GM23248 (cell line): ENCODE results near the gene CLSTN2. TPM values are rescaled to one million over a fixed set of nuclear protein-coding genes. Genes with fewer than 3 reads are reported as not detected.
A peak's percentile ranks its signal among the peaks of the same experiment; 100 is the strongest.

Experiments used
- DNase-seq: peaks from one replicate; pipeline ENCODE4 v3.0.0-alpha.2; 2015
- H2AFZ ChIP-seq: fragments of 200-600 bp; sonication (generic); 2 replicates; pipeline ENCODE4 v1.6.1; 2016; ENCODE audit warnings: antibody characterized with exemption
- H3F3A ChIP-seq: fragments of 200-600 bp; sonication (generic); 2 replicates; pipeline ENCODE4 v1.6.1; 2016; ENCODE audit warnings: mild to moderate bottlenecking, antibody characterized with exemption, mixed run types; ENCODE audit not compliant: insufficient read depth
- H3K27ac ChIP-seq: fragments of 200-600 bp; sonication (generic); 2 replicates; pipeline ENCODE4 v1.5.1; 2016; ENCODE audit warnings: mild to moderate bottlenecking
- H3K27me3 ChIP-seq: fragments of 200-600 bp; sonication (generic); replicated peaks from 2 replicates; pipeline ENCODE4 v1.6.1; 2016; ENCODE audit warnings: mild to moderate bottlenecking; ENCODE audit not compliant: insufficient read depth
- H3K36me3 ChIP-seq: fragments of 200-600 bp; sonication (generic); 2 replicates; pipeline ENCODE4 v1.6.1; 2016; ENCODE audit warnings: low read depth, mild to moderate bottlenecking
- H3K4me1 ChIP-seq: fragments of 200-600 bp; sonication (generic); 2 replicates; pipeline ENCODE4 v1.6.1; 2016; ENCODE audit warnings: mild to moderate bottlenecking; ENCODE audit not compliant: insufficient read depth
- H3K4me2 ChIP-seq: fragments of 200-600 bp; sonication (generic); one replicate; pipeline ENCODE4 v1.6.1; 2016; ENCODE audit warnings: mild to moderate bottlenecking; ENCODE audit not compliant: unreplicated experiment
- H3K4me3 ChIP-seq: fragments of 200-600 bp; sonication (generic); 2 replicates; pipeline ENCODE4 v1.5.1; 2016; ENCODE audit warnings: mild to moderate bottlenecking
- H3K79me2 ChIP-seq: fragments of 200-600 bp; sonication (generic); 2 replicates; pipeline ENCODE4 v1.6.1; 2016; ENCODE audit warnings: mild to moderate bottlenecking; ENCODE audit not compliant: insufficient read depth
- H3K9ac ChIP-seq: fragments of 200-600 bp; sonication (generic); 2 replicates; pipeline ENCODE4 v1.6.1; 2016; ENCODE audit warnings: mild to moderate bottlenecking
- H3K9me2 ChIP-seq: fragments of 200-600 bp; sonication (generic); 2 replicates; pipeline ENCODE4 v1.6.1; 2016; ENCODE audit warnings: mixed run types, mild to moderate bottlenecking, moderate library complexity; ENCODE audit not compliant: insufficient read depth
- H3K9me3 ChIP-seq: fragments of 200-600 bp; sonication (generic); one replicate; pipeline ENCODE4 v1.6.1; 2017; ENCODE audit warnings: low read depth
- H4K20me1 ChIP-seq: fragments of 200-600 bp; sonication (generic); 2 replicates; pipeline ENCODE4 v1.6.0; 2016; ENCODE audit not compliant: insufficient read depth
- EZH2 ChIP-seq: fragments of 200-600 bp; sonication (generic); IDR thresholded peaks from 2 replicates; pipeline ENCODE4 v1.6.1; 2018; ENCODE audit warnings: antibody characterized with exemption, mild to moderate bottlenecking; ENCODE audit not compliant: insufficient read depth, poor library complexity, severe bottlenecking
- EZH2phosphoT487 ChIP-seq: fragments of 200-600 bp; sonication (generic); IDR thresholded peaks from 2 replicates; pipeline ENCODE4 v1.6.1; 2018; ENCODE audit warnings: antibody characterized with exemption, moderate library complexity, mild to moderate bottlenecking, low read depth; ENCODE audit not compliant: insufficient read depth
- WGBS, 2 experiments: methylation state at CpG; one replicate each; pipeline ENCODE4 v1.1.6; 2015 to 2017; ENCODE audit warnings: low lambda C conversion rate in 2 of 2, low coverage in 1 of 2; ENCODE audit errors: missing lambda C conversion rate in 2 of 2; 5-methylcytosine and 5-hydroxymethylcytosine counted together
- in situ Hi-C: fragments of 300-500 bp; cut with MboI; formaldehyde crosslinking; loops from 2 replicates; pipeline ENCODE4 v1.15.0; 2020
- polyA plus RNA-seq: library from polyadenylated mRNA; unstranded; fragments of >200 nt; fragmentation: Nextera tagmentation; extraction: Ambion mirVana; gene quantifications from 2 replicates; pipeline ENCODE4 v1.2.1, GENCODE V29; 2016
- total RNA-seq: library from RNA; depleted of rRNA; stranded (reverse); fragments of >200 nt; shearing (Covaris generic); gene quantifications from 2 replicates; pipeline ENCODE4 v1.2.3, GENCODE V29; 2014

CLSTN2 gene
- total and polyA plus RNA-seq, 2 experiments from 2014 or later = not detected

DNA sequence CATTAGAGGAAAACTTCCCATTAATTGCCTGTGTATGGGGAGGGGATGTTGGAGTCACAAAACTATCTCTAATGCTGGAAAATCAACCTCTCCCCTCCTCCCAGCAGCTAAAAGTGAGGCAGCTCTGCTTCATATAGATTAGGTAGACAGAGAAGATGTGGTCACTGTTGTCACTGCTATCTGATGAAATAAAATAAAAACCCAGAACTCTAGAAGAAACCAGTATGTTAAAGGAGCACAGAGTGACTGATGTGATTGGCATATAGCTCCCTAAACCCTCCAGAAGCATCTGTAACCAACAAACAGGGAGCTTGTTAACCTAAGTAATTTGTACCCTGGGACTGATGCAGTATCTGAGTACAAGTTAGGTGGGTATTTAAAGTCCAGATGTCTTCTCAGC is 531.0 kb downstream of the CLSTN2 start:
- Histone ChIP-seq H3K79me2 (no peaks in the 10 kb centered on the region), H2AFZ (no peak overlapping the region), H3K4me1 (no peaks in the 10 kb centered on the region), H3K9me2 (no peaks in the 10 kb centered on the region), H3K9me3 (no peaks in the 10 kb centered on the region), H3F3A (no peaks in the 10 kb centered on the region), H3K27ac (no peak overlapping the region), H3K4me2 (no peak overlapping the region), H3K27me3 (no peaks in the 10 kb centered on the region), H4K20me1 (no peaks in the 10 kb centered on the region), H3K36me3 (no peaks in the 10 kb centered on the region), H3K4me3 (no peak overlapping the region), H3K9ac (no peak overlapping the region)
- in situ Hi-C loops = no loop called here
- TF ChIP-seq EZH2phosphoT487 (no peak), EZH2 (no peak)
- DNase-seq = no peak

DNA sequence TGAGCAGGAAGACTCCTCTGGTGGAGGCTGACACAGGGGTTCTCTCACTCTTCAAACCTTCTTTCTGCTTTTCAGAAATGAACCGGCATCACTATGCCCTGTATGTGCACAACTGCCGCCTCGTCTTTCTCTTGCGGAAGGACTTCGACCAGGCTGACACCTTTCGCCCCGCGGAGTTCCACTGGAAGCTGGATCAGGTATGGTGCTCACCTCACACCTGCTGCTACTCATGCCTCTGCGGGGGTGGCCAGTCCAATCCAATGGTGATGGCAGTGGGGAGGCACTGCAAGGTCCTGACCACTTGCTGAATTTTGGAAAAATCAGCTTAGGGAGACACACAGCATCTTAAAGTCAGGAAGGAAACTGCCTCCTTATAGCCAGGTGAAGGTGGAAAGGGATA is 531.5 kb downstream of the CLSTN2 start:
- H3K9me2 ChIP-seq = no peaks in the 10 kb centered on the region
- no peaks in the 10 kb centered on the region for H3F3A ChIP-seq
- no peak overlapping the region for H3K9ac ChIP-seq
- no peak overlapping the region for H3K4me2 ChIP-seq
- H4K20me1 ChIP-seq = no peaks in the 10 kb centered on the region
- H3K27me3 ChIP-seq = no peaks in the 10 kb centered on the region
- no peaks in the 10 kb centered on the region for H3K9me3 ChIP-seq
- H3K27ac ChIP-seq = no peak overlapping the region
- H3K79me2 ChIP-seq = no peaks in the 10 kb centered on the region
- in situ Hi-C loops = no loop called here
- H3K4me3 ChIP-seq = no peak overlapping the region
- 95 to 96% methylated on average over 9 of the region's 9 CpGs for WGBS, 2 experiments
- H2AFZ ChIP-seq = no peak overlapping the region
- no peaks in the 10 kb centered on the region for H3K36me3 ChIP-seq
- no peak for DNase-seq
- TF ChIP-seq EZH2phosphoT487 (no peak), EZH2 (no peak)
- H3K4me1 ChIP-seq = no peaks in the 10 kb centered on the region

DNA sequence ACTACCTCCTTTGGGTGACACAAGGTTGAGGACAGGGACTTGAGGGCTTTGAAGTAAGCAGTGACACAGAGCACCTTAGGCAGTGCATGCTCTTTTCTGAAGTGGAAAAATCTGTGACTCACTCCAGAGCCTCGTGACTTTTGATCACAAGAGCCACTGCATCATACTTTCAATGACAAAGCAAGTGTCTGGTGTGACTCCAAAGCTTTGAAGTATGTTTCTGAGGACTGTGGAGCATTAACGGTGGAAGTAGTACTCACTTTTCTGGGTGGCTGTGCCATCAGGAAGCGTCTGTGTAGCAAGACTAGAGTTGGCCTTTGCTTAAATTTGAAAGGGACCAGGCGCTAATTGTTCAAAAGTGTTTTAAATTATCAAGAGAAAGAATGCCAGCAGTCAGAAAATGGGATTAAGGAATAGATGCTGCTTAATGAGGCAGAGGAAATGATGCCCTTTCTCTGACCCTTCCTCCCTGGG is 532.2 kb downstream of the CLSTN2 start:
- Histone ChIP-seq H4K20me1 (no peaks in the 10 kb centered on the region), H3K79me2 (no peaks in the 10 kb centered on the region), H3F3A (no peaks in the 10 kb centered on the region), H3K36me3 (no peaks in the 10 kb centered on the region), H3K9me3 (no peaks in the 10 kb centered on the region), H3K4me2 (no peak overlapping the region), H3K27ac (no peak overlapping the region), H2AFZ (no peak overlapping the region), H3K4me3 (no peak overlapping the region), H3K9ac (no peak overlapping the region), H3K9me2 (no peaks in the 10 kb centered on the region), H3K4me1 (no peaks in the 10 kb centered on the region), H3K27me3 (no peaks in the 10 kb centered on the region)
- TF ChIP-seq EZH2phosphoT487 (no peak), EZH2 (no peak)
- DNase-seq = peak; percentile 43
- in situ Hi-C loops = no loop called here
- 0 to 1% methylated on average over 4 of the region's 4 CpGs for WGBS, 2 experiments

DNA sequence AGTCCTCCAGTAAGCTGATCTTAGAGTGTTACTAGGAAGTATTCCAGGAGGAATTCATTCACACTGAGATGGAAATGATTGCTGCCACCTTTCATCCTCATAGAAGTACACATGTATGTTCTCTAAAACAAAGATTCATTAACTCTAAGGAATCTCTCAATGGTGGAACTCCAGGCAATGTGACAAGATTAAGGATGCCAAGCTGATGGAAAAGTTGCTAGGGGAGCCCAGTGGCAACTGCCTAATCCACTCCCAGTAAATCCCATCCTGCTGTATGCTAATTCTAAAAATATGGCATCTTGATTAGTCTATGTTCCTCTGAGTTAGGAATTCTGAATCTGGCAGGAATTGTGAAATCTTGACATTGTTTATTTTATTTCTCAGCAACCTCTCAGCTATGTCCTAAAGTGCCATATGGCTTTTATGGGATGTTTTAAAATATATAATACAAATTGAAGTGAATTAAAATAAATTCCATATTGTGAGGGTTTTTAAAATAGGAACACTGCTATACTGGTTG is 532.9 kb downstream of the CLSTN2 start:
- Histone ChIP-seq H3K9ac (no peak overlapping the region), H2AFZ (no peak overlapping the region), H3K79me2 (no peaks in the 10 kb centered on the region), H3K27me3 (no peaks in the 10 kb centered on the region), H3K4me1 (no peaks in the 10 kb centered on the region), H3K4me2 (no peak overlapping the region), H3K36me3 (no peaks in the 10 kb centered on the region), H4K20me1 (no peaks in the 10 kb centered on the region), H3F3A (no peaks in the 10 kb centered on the region), H3K27ac (no peak overlapping the region), H3K9me2 (no peaks in the 10 kb centered on the region), H3K4me3 (no peak overlapping the region), H3K9me3 (no peaks in the 10 kb centered on the region)
- no peak for TF ChIP-seq EZH2
- no peak for TF ChIP-seq EZH2phosphoT487
- in situ Hi-C loops = no loop called here
- no peak for DNase-seq

DNA sequence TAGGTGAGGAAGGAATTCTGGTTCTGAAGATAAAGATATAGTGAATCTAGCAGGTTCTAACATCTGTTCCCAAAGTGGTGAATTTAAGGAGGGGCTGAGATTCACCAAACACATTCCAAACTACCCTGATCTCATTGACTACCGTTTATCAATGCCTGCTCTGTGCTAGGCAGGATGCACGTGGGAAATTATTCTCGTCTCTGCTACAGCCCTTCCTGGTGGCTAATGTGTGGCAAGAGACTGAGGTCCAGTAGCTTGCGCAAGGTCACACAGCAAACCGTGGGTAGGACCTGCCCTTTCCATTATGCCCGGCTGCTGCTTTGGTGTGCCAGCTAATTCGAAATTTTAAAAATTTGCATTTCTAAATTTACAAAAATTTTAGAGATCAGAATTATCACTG is 533.4 kb downstream of the CLSTN2 start:
- in situ Hi-C loops = no loop called here

More for the DNA sequence above, 533.4 kb downstream of the CLSTN2 start:
- Histone ChIP-seq H3K4me3 (no peak overlapping the region), H3K9ac (no peak overlapping the region), H3K79me2 (no peaks in the 10 kb centered on the region), H3K9me2 (no peaks in the 10 kb centered on the region), H2AFZ (no peak overlapping the region), H3K4me2 (no peak overlapping the region), H3F3A (no peaks in the 10 kb centered on the region), H3K27me3 (no peaks in the 10 kb centered on the region), H3K36me3 (no peaks in the 10 kb centered on the region), H3K9me3 (no peaks in the 10 kb centered on the region), H4K20me1 (no peaks in the 10 kb centered on the region), H3K27ac (no peak overlapping the region), H3K4me1 (no peaks in the 10 kb centered on the region)
- no peak for DNase-seq
- no peak for TF ChIP-seq EZH2
- TF ChIP-seq EZH2phosphoT487 = no peak
- 58 to 61% methylated on average over 7 of the region's 7 CpGs for WGBS, 2 experiments
